Coronary artery (tissue), 2 donors: ENCODE measurements around the gene DGCR6.
"Not testable (repeated sequence)": the region's sequence is repeated elsewhere in the genome, so short reads cannot be mapped to it uniquely, and the experiment has no call there.

ENCODE experiments used
- DNase-seq: peaks from one replicate; pipeline ENCODE4 v3.0.0-alpha.2; 2017; ENCODE audit warnings: low spot score
- H3K27ac ChIP-seq, 2 donors: fragments of 200-600 bp; sonication (generic); one replicate each; pipeline ENCODE4 v1.5.1; 2016 to 2019
- H3K4me3 ChIP-seq: fragments of 200-600 bp; sonication (generic); 2 replicates; pipeline ENCODE4 v1.5.1; 2016; ENCODE audit warnings: mild to moderate bottlenecking, moderate library complexity
- CTCF ChIP-seq: fragments of 200-600 bp; sonication (generic); IDR thresholded peaks from one replicate; pipeline ENCODE4 v1.5.1; 2019; ENCODE audit warnings: antibody characterized with exemption

The DGCR6 gene

GRCh38 chr22:18909556-18909955 is 3.4 kb downstream of the DGCR6 start:
- no peak for DNase-seq
- no peak overlapping the region for H3K27ac ChIP-seq
- H3K4me3 ChIP-seq: no peak overlapping the region
- TF ChIP-seq CTCF: no peak

GRCh38 chr22:18911535-18911934 is 5.4 kb downstream of the DGCR6 start:
- not testable (repeated sequence) for H3K4me3 ChIP-seq, DNase-seq, H3K27ac ChIP-seq

GRCh38 chr22:18912264-18912946 is 6.3 kb downstream of the DGCR6 start:
- DNase-seq, H3K27ac ChIP-seq, H3K4me3 ChIP-seq: not testable (repeated sequence)

GRCh38 chr22:18914558-18914957 is 8.4 kb downstream of the DGCR6 start:
- not testable (repeated sequence) for H3K27ac ChIP-seq, DNase-seq, H3K4me3 ChIP-seq

GRCh38 chr22:18915550-18915949 is 9.4 kb downstream of the DGCR6 start:
- not testable (repeated sequence) for DNase-seq, H3K4me3 ChIP-seq, H3K27ac ChIP-seq

GRCh38 chr22:18917818-18918217 is 11.7 kb downstream of the DGCR6 start:
- not testable (repeated sequence) for DNase-seq, H3K4me3 ChIP-seq, H3K27ac ChIP-seq

- not testable (repeated sequence) for H3K27ac ChIP-seq, DNase-seq, H3K4me3 ChIP-seq
These were observed 14.3 kb downstream of the DGCR6 start for GRCh38 chr22:18920257-18920902.

- no peak overlapping the region for H3K4me3 ChIP-seq
- DNase-seq: no peak
- H3K27ac ChIP-seq: no peak overlapping the region
- no peak for TF ChIP-seq CTCF
These were observed 19.4 kb downstream of the DGCR6 start for GRCh38 chr22:18925368-18926064.

GRCh38 chr22:18927020-18927419 is 20.9 kb downstream of the DGCR6 start:
- H3K27ac ChIP-seq: no peak overlapping the region
- H3K4me3 ChIP-seq: no peak overlapping the region
- no peak for TF ChIP-seq CTCF
- no peak for DNase-seq

- H3K27ac ChIP-seq: no peak overlapping the region
- no peak for TF ChIP-seq CTCF
These were observed 21.5 kb downstream of the DGCR6 start for GRCh38 chr22:18927573-18927972.

More at GRCh38 chr22:18927573-18927972, 21.5 kb downstream of the DGCR6 start:
- H3K4me3 ChIP-seq: no peak overlapping the region
- no peak for DNase-seq
